GM23248 (cell line): Measurements from ENCODE around the gene MAT2A. TPM values are rescaled to one million over a fixed set of nuclear protein-coding genes. Genes with fewer than 3 reads are reported as not detected.

Source experiments
- DNase-seq: peaks from one replicate; pipeline ENCODE4 v3.0.0-alpha.2; 2015
- H2AFZ ChIP-seq: fragments of 200-600 bp; sonication (generic); 2 replicates; pipeline ENCODE4 v1.6.1; 2016; ENCODE audit warnings: antibody characterized with exemption
- H3F3A ChIP-seq: fragments of 200-600 bp; sonication (generic); 2 replicates; pipeline ENCODE4 v1.6.1; 2016; ENCODE audit warnings: mild to moderate bottlenecking, antibody characterized with exemption, mixed run types; ENCODE audit not compliant: insufficient read depth
- H3K27ac ChIP-seq: fragments of 200-600 bp; sonication (generic); 2 replicates; pipeline ENCODE4 v1.5.1; 2016; ENCODE audit warnings: mild to moderate bottlenecking
- H3K27me3 ChIP-seq: fragments of 200-600 bp; sonication (generic); replicated peaks from 2 replicates; pipeline ENCODE4 v1.6.1; 2016; ENCODE audit warnings: mild to moderate bottlenecking; ENCODE audit not compliant: insufficient read depth
- H3K36me3 ChIP-seq: fragments of 200-600 bp; sonication (generic); 2 replicates; pipeline ENCODE4 v1.6.1; 2016; ENCODE audit warnings: low read depth, mild to moderate bottlenecking
- H3K4me1 ChIP-seq: fragments of 200-600 bp; sonication (generic); 2 replicates; pipeline ENCODE4 v1.6.1; 2016; ENCODE audit warnings: mild to moderate bottlenecking; ENCODE audit not compliant: insufficient read depth
- H3K4me2 ChIP-seq: fragments of 200-600 bp; sonication (generic); one replicate; pipeline ENCODE4 v1.6.1; 2016; ENCODE audit warnings: mild to moderate bottlenecking; ENCODE audit not compliant: unreplicated experiment
- H3K4me3 ChIP-seq: fragments of 200-600 bp; sonication (generic); 2 replicates; pipeline ENCODE4 v1.5.1; 2016; ENCODE audit warnings: mild to moderate bottlenecking
- H3K79me2 ChIP-seq: fragments of 200-600 bp; sonication (generic); 2 replicates; pipeline ENCODE4 v1.6.1; 2016; ENCODE audit warnings: mild to moderate bottlenecking; ENCODE audit not compliant: insufficient read depth
- H3K9ac ChIP-seq: fragments of 200-600 bp; sonication (generic); 2 replicates; pipeline ENCODE4 v1.6.1; 2016; ENCODE audit warnings: mild to moderate bottlenecking
- H3K9me2 ChIP-seq: fragments of 200-600 bp; sonication (generic); 2 replicates; pipeline ENCODE4 v1.6.1; 2016; ENCODE audit warnings: mixed run types, mild to moderate bottlenecking, moderate library complexity; ENCODE audit not compliant: insufficient read depth
- H3K9me3 ChIP-seq: fragments of 200-600 bp; sonication (generic); one replicate; pipeline ENCODE4 v1.6.1; 2017; ENCODE audit warnings: low read depth
- H4K20me1 ChIP-seq: fragments of 200-600 bp; sonication (generic); 2 replicates; pipeline ENCODE4 v1.6.0; 2016; ENCODE audit not compliant: insufficient read depth
- EZH2 ChIP-seq: fragments of 200-600 bp; sonication (generic); IDR thresholded peaks from 2 replicates; pipeline ENCODE4 v1.6.1; 2018; ENCODE audit warnings: antibody characterized with exemption, mild to moderate bottlenecking; ENCODE audit not compliant: insufficient read depth, poor library complexity, severe bottlenecking
- EZH2phosphoT487 ChIP-seq: fragments of 200-600 bp; sonication (generic); IDR thresholded peaks from 2 replicates; pipeline ENCODE4 v1.6.1; 2018; ENCODE audit warnings: antibody characterized with exemption, moderate library complexity, mild to moderate bottlenecking, low read depth; ENCODE audit not compliant: insufficient read depth
- WGBS, 2 experiments: methylation state at CpG; one replicate each; pipeline ENCODE4 v1.1.6; 2015 to 2017; ENCODE audit warnings: low lambda C conversion rate in 2 of 2, low coverage in 1 of 2; ENCODE audit errors: missing lambda C conversion rate in 2 of 2; 5-methylcytosine and 5-hydroxymethylcytosine counted together
- in situ Hi-C: fragments of 300-500 bp; cut with MboI; formaldehyde crosslinking; loops from 2 replicates; pipeline ENCODE4 v1.15.0; 2020
- polyA plus RNA-seq: library from polyadenylated mRNA; unstranded; fragments of >200 nt; fragmentation: Nextera tagmentation; extraction: Ambion mirVana; gene quantifications from 2 replicates; pipeline ENCODE4 v1.2.1, GENCODE V29; 2016
- total RNA-seq: library from RNA; depleted of rRNA; stranded (reverse); fragments of >200 nt; shearing (Covaris generic); gene quantifications from 2 replicates; pipeline ENCODE4 v1.2.3, GENCODE V29; 2014

Gene MAT2A
- total and polyA plus RNA-seq, 2 experiments from 2014 or later = 104 to 217 TPM

DNA sequence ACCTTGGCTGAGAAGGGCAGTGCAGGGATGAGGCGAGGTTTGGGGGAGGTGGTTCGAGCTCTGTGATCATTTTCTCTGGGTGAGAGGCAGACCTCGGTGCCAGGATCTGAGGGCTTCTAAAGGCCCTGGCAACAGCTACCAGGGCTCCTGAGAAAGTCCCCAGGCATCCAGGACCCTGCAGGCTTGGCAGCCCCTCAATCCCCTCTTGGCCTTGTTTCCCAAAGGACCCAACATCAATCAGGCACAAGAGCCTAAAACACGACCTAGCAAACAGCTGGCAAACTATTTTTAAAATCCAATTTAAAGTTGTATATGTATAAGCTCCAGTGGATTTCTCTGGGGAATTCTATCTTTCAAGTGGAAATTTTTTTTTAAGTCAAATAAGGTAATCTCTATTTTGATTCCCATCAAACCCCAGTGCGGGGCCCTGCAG is 15.0 kb upstream of the MAT2A start:
- WGBS, 2 experiments = 82 to 86% methylated on average over 5 of the region's 5 CpGs
- Histone ChIP-seq H3K4me3 (no peak overlapping the region), H3K36me3 (no peaks in the 10 kb centered on the region), H2AFZ (no peak overlapping the region), H3K4me1 (no peaks in the 10 kb centered on the region), H3K27ac (no peak overlapping the region), H3F3A (no peaks in the 10 kb centered on the region), H3K27me3 (no peaks in the 10 kb centered on the region), H3K9ac (no peak overlapping the region), H4K20me1 (no peaks in the 10 kb centered on the region), H3K9me3 (no peaks in the 10 kb centered on the region), H3K9me2 (no peaks in the 10 kb centered on the region), H3K4me2 (no peak overlapping the region), H3K79me2 (no peaks in the 10 kb centered on the region)
- in situ Hi-C loops = no loop called here
- TF ChIP-seq EZH2phosphoT487 = no peak
- TF ChIP-seq EZH2 = no peak
- no peak for DNase-seq

DNA sequence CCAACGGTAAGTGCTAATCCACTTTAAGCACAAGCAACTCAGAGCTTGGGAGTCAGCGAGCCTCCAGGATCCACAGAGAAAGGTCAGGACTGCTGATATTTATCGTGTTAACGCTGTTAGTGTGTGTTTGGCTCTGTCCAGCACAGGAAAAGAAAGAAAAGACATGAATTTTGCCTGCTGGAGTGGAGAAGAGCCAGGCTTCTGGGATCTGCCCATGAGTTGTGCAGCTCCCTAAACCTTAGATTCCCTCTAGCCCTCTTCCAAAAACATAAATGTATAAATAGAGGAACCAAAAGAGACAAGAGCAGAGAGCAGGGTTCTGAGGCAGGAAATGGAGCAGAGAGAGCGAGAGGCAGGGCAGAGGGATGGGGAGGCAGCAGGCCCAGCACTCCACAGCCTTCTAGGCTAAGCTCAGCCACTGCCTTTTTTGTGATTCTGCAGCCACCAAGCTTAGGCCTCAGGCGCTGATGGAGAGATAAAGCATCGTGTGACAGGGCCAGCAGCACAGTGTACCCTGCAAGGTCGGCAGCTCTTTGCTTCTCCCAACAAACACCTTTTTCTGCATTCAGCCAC is 14.5 kb upstream of the MAT2A start:
- TF ChIP-seq EZH2 (no peak), EZH2phosphoT487 (no peak)
- H3F3A ChIP-seq = no peaks in the 10 kb centered on the region
- no peaks in the 10 kb centered on the region for H4K20me1 ChIP-seq
- no peaks in the 10 kb centered on the region for H3K27me3 ChIP-seq
- H3K79me2 ChIP-seq = no peaks in the 10 kb centered on the region
- H3K9ac ChIP-seq = no peak overlapping the region
- no peak overlapping the region for H3K27ac ChIP-seq
- DNase-seq = peak; percentile 27
- 66 to 69% methylated on average over 8 of the region's 8 CpGs for WGBS, 2 experiments
- no peaks in the 10 kb centered on the region for H3K4me1 ChIP-seq
- no peaks in the 10 kb centered on the region for H3K36me3 ChIP-seq
- no peaks in the 10 kb centered on the region for H3K9me3 ChIP-seq
- no peak overlapping the region for H3K4me3 ChIP-seq
- H2AFZ ChIP-seq = no peak overlapping the region
- no peaks in the 10 kb centered on the region for H3K9me2 ChIP-seq
- in situ Hi-C loops = no loop called here
- H3K4me2 ChIP-seq = no peak overlapping the region

DNA sequence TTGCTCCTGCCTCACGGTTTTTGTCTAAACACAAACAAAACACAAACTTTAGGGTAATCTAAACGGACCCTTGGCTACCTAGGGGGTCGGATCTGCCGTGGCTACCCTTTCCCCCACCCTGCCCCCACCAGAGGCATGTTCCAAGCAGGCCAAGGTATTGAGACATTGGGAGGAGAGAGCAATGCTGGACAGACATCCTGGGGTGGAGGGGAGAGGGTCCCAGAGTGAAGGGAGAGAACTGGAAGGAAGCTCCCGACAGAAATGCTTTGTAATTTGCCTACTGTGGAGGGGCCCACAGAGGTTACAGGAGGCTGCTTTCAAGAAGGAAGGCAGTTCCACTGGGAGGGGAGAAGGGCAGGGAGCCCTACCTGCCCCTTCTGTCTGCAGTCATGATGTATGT is 13.9 kb upstream of the MAT2A start:
- H2AFZ ChIP-seq = no peak overlapping the region
- H3K9ac ChIP-seq = no peak overlapping the region
- no peaks in the 10 kb centered on the region for H4K20me1 ChIP-seq
- no peaks in the 10 kb centered on the region for H3K4me1 ChIP-seq
- no peak overlapping the region for H3K4me2 ChIP-seq
- no peaks in the 10 kb centered on the region for H3K36me3 ChIP-seq
- no peaks in the 10 kb centered on the region for H3F3A ChIP-seq
- H3K27ac ChIP-seq = no peak overlapping the region
- DNase-seq = no peak
- H3K9me2 ChIP-seq = no peaks in the 10 kb centered on the region
- no peaks in the 10 kb centered on the region for H3K27me3 ChIP-seq
- no peaks in the 10 kb centered on the region for H3K79me2 ChIP-seq
- H3K9me3 ChIP-seq = no peaks in the 10 kb centered on the region
- TF ChIP-seq EZH2 = no peak
- TF ChIP-seq EZH2phosphoT487 = no peak
- WGBS, 2 experiments = 79 to 85% methylated on average over 5 of the region's 5 CpGs
- no peak overlapping the region for H3K4me3 ChIP-seq
- in situ Hi-C loops = no loop called here

DNA sequence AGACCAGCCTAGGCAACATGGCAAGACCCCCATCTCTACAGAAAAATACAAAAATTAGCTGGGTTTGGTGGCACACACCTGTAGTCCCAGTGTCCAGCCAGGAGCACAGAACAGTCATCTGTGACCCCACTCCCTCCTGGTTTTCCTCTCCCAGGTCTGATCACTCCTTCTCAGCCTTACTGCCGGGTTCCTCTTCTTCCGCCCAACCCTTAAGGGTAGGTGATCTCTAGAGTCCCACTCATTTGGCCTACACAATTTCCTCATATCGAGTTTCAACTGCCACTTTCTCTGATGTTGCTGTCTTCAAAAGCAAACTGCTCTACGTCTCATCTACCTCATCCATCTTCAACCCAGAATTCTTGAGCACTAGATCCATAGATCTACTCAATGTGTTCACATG is 13.4 kb upstream of the MAT2A start:
- Histone ChIP-seq H3K9me2 (no peaks in the 10 kb centered on the region), H3F3A (no peaks in the 10 kb centered on the region), H3K4me1 (no peaks in the 10 kb centered on the region), H3K27ac (no peak overlapping the region), H2AFZ (no peak overlapping the region), H3K9me3 (no peaks in the 10 kb centered on the region), H3K27me3 (no peaks in the 10 kb centered on the region), H3K9ac (no peak overlapping the region), H3K36me3 (no peaks in the 10 kb centered on the region), H3K4me2 (no peak overlapping the region), H3K4me3 (no peak overlapping the region), H3K79me2 (no peaks in the 10 kb centered on the region), H4K20me1 (no peaks in the 10 kb centered on the region)
- DNase-seq = no peak
- in situ Hi-C loops = no loop called here
- 81 to 84% methylated on average over 4 of the region's 4 CpGs for WGBS, 2 experiments
- TF ChIP-seq EZH2 (no peak), EZH2phosphoT487 (no peak)

DNA sequence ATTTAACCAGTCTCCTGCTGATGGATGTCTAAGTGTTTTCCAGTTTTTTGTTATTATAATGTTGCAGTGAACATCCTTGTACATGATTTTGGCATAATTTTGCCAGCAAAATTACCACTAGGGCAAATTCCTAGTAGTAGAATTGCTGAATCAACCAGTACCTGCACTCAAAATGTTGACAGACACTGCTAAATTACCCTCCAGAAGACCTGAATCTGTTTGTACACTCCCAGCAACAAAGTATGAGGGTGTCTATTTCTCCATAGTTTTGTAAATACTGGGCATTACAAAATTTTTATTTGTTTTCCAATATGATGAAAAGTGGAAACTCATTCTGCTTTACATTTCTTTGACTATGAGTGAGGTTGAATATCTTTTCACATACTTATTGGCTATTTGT is 11.2 kb upstream of the MAT2A start:
- H3K4me1 ChIP-seq = no peaks in the 10 kb centered on the region
- in situ Hi-C loops = no loop called here
- no peak overlapping the region for H3K4me2 ChIP-seq
- no peak for TF ChIP-seq EZH2phosphoT487
- TF ChIP-seq EZH2 = no peak
- H3K27ac ChIP-seq = no peak overlapping the region
- no peaks in the 10 kb centered on the region for H3K79me2 ChIP-seq
- no peaks in the 10 kb centered on the region for H3K36me3 ChIP-seq
- H3K9me2 ChIP-seq = no peaks in the 10 kb centered on the region
- no peaks in the 10 kb centered on the region for H3K27me3 ChIP-seq
- H4K20me1 ChIP-seq = no peaks in the 10 kb centered on the region
- no peak overlapping the region for H3K9ac ChIP-seq
- no peak for DNase-seq
- H3K4me3 ChIP-seq = no peak overlapping the region
- H2AFZ ChIP-seq = no peak overlapping the region
- H3F3A ChIP-seq = no peaks in the 10 kb centered on the region
- no peaks in the 10 kb centered on the region for H3K9me3 ChIP-seq
